Transverse colon (tissue), 4 donors: ENCODE results near the gene EYA4. TPM values are rescaled to one million over a fixed set of nuclear protein-coding genes. Genes with fewer than 3 reads are reported as not detected.

ENCODE experiments used
- DNase-seq: peaks from one replicate; pipeline ENCODE4 v3.0.0-alpha.2; 2019
- H3K27ac ChIP-seq, 4 donors: fragments of 200-600 bp; sonication (generic); 2 replicates each; pipeline ENCODE4 v1.5.1; 2016 to 2018; ENCODE audit warnings: inconsistent platforms in 4 of 4
- H3K27me3 ChIP-seq: fragments of 200-600 bp; sonication (generic); 2 replicates; pipeline ENCODE4 v1.5.1; 2017; ENCODE audit warnings: inconsistent platforms
- H3K36me3 ChIP-seq, 4 donors: fragments of 200-600 bp; sonication (generic); 2 replicates each; pipeline ENCODE4 v1.5.1; 2017 to 2019; ENCODE audit warnings: inconsistent platforms in 4 of 4
- H3K4me1 ChIP-seq, 4 donors: fragments of 200-600 bp; sonication (generic); 2 replicates each; pipeline ENCODE4 v1.5.1; 2017 to 2020; ENCODE audit warnings: inconsistent platforms in 4 of 4
- H3K4me3 ChIP-seq, 4 donors: fragments of 200-600 bp; sonication (generic); 1 replicate in 1 of 4; 2 replicates in 3 of 4; pipeline versions ENCODE4 v1.5.1 to v1.6.1; 2017 to 2019; ENCODE audit warnings: inconsistent platforms in 4 of 4
- H3K9me3 ChIP-seq, 2 donors: fragments of 200-600 bp; sonication (generic); 2 replicates each; pipeline ENCODE4 v1.5.1; 2017 to 2019; ENCODE audit warnings: inconsistent platforms in 2 of 2
- CTCF ChIP-seq, 5 experiments: fragments of 200-600 bp in 3 of 5; fragments of 450-650 bp in 2 of 5; sonication (generic) in 3 of 5; IDR thresholded peaks; 1 replicate in 2 of 5; 2 replicates in 3 of 5; pipeline ENCODE4 v1.5.1; 2016 to 2017; ENCODE audit warnings: antibody characterized with exemption in 5 of 5, inconsistent platforms in 3 of 5, mild to moderate bottlenecking in 2 of 5, moderate library complexity in 1 of 5
- EP300 ChIP-seq: sonication (generic); formaldehyde crosslinking; IDR thresholded peaks from one replicate; pipeline ENCODE4 v1.6.1; 2017; ENCODE audit warnings: antibody characterized with exemption, low read depth
- POLR2A ChIP-seq: fragments of 450-650 bp; IDR thresholded peaks from one replicate; pipeline ENCODE4 v1.6.1; 2016; ENCODE audit warnings: antibody characterized with exemption, mild to moderate bottlenecking, moderate library complexity
- POLR2AphosphoS5 ChIP-seq, 3 donors: sonication (generic); formaldehyde crosslinking; IDR thresholded peaks; one replicate each; pipeline ENCODE4 v1.6.1; 2016; ENCODE audit warnings: antibody characterized with exemption in 3 of 3
- WGBS, 2 donors: methylation state at CpG; one replicate each; pipeline ENCODE4 v1.1.5; 2018; ENCODE audit warnings: low coverage in 1 of 2; 5-methylcytosine and 5-hydroxymethylcytosine counted together
- in situ Hi-C, 4 donors: fragments of 200-750 bp; cut with MboI; loops; one replicate each; pipeline versions ENCODE4 v1.15.0 to v1.15.1; 2017; ENCODE audit warnings: low sequenced_read_pairs in 3 of 4, low pct_ligation_motif_present in 1 of 4, low pct_unique_long_range_greater_than_20kb in 1 of 4
- intact Hi-C: fragments of 100-400 bp; cut with DNase I; formaldehyde crosslinking; loops from one replicate; pipeline ENCODE4 v1.15.1; 2023; ENCODE audit warnings: low total_unique reads
- total RNA-seq, 4 donors: library from RNA; depleted of rRNA; stranded (reverse); fragments of >200 nt; gene quantifications; one replicate each; pipeline ENCODE4 v1.1.0, GENCODE V29; 2016

EYA4 gene
- total RNA-seq, 4 donors from 2014 or later = 0.27 to 0.64 TPM; not detected in 2

- peaks cover 0 to 6% (median 0%) of the 10 kb centered on the region in 4 donors for H3K4me1 ChIP-seq
- TF ChIP-seq CTCF (IDR thresholded peaks at IDR 0.05) = no peak
- TF ChIP-seq EP300 = no peak
- no peak for TF ChIP-seq POLR2A
- TF ChIP-seq POLR2AphosphoS5 (IDR thresholded peaks at IDR 0.05) = no peak
- no peaks in the 10 kb centered on the region for H3K9me3 ChIP-seq
- no peak for DNase-seq
- H3K4me3 ChIP-seq = no peak overlapping the region
- peaks cover 5% of the 10 kb centered on the region for H3K27me3 ChIP-seq
- no peaks in the 10 kb centered on the region for H3K36me3 ChIP-seq
- no peak overlapping the region for H3K27ac ChIP-seq
- intact Hi-C loops = no loop called here
- in situ Hi-C loops = loop anchor here (25.0 kb wide), 3 partner anchors 341 to 516 kb away; partner anchors contain the start of gene SLC2A12 (in 1 of the 4)
- WGBS, 2 donors = 42 to 58% methylated on average over 3 of the region's 3 CpGs
Measured at GRCh38 chr6:133571681-133572080, 330.5 kb downstream of the EYA4 start.

GRCh38 chr6:133577851-133578250 is 336.7 kb downstream of the EYA4 start:
- Histone ChIP-seq H3K27ac (no peak overlapping the region), H3K4me3 (no peak overlapping the region), H3K4me1 (no peaks in the 10 kb centered on the region), H3K27me3 (no peaks in the 10 kb centered on the region), H3K36me3 (no peaks in the 10 kb centered on the region), H3K9me3 (no peaks in the 10 kb centered on the region)
- in situ Hi-C loops (loop anchor here in 1 of 4 donors (5.0 kb wide), 1 partner anchor 339 kb away; no protein-coding TSS in a partner anchor), intact Hi-C loops (no loop called here)
- TF ChIP-seq POLR2A (no peak), EP300 (no peak), CTCF (IDR thresholded peaks at IDR 0.05) (no peak), POLR2AphosphoS5 (IDR thresholded peaks at IDR 0.05) (no peak)
- no peak for DNase-seq
- 74% methylated on average over 1 of the region's 1 CpG; no CpG with 5 or more reads in 1 of the 2 donors for WGBS, 2 donors
